Peyer's patch (tissue), 4 donors: ENCODE results near the gene SAMSN1.

Experiments
- POLR2A ChIP-seq, 2 donors: fragments of 450-650 bp; IDR thresholded peaks; one replicate each; pipeline ENCODE4 v1.5.1; 2017; ENCODE audit warnings: antibody characterized with exemption in 2 of 2, mild to moderate bottlenecking in 2 of 2, moderate library complexity in 2 of 2
- TF ChIP-seq, protein P1 (sequence below), 6 experiments: fragments of 450-650 bp in 4 of 6; fragments of 200-600 bp in 2 of 6; sonication (generic) in 1 of 6; IDR thresholded peaks; one replicate each; pipeline ENCODE4 v1.5.1; 2017 to 2019; ENCODE audit warnings: antibody characterized with exemption in 6 of 6, mild to moderate bottlenecking in 3 of 6, moderate library complexity in 1 of 6

DNA sequence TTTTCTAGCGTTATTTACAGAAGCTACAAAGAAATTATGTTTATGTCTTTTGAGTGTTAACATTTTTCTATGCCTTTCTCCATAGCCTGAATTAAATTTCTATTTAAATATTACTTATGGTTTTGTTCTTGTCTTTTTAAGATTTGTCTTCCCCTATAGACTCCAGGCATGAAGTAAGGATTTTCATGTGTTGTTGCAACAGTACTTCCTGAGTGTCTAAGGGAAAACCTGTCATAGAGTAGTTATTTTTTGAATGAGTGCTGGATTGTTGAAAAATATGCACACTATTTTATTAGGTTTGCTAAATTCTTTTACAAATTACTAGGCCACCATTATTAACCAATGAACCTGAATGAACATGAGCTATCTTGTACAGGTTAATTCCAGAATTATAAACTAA is 27.1 kb downstream of the SAMSN1 start:
- no peak for TF ChIP-seq POLR2A (IDR thresholded peaks at IDR 0.05)
- TF ChIP-seq, protein P1, sequence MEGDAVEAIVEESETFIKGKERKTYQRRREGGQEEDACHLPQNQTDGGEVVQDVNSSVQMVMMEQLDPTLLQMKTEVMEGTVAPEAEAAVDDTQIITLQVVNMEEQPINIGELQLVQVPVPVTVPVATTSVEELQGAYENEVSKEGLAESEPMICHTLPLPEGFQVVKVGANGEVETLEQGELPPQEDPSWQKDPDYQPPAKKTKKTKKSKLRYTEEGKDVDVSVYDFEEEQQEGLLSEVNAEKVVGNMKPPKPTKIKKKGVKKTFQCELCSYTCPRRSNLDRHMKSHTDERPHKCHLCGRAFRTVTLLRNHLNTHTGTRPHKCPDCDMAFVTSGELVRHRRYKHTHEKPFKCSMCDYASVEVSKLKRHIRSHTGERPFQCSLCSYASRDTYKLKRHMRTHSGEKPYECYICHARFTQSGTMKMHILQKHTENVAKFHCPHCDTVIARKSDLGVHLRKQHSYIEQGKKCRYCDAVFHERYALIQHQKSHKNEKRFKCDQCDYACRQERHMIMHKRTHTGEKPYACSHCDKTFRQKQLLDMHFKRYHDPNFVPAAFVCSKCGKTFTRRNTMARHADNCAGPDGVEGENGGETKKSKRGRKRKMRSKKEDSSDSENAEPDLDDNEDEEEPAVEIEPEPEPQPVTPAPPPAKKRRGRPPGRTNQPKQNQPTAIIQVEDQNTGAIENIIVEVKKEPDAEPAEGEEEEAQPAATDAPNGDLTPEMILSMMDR (IDR thresholded peaks at IDR 0.05) = no peak
